Astrocyte (in vitro differentiated cells and primary cell): ENCODE results near the gene GPANK1.

Source experiments
- CTCF ChIP-seq: IDR thresholded peaks from 2 replicates; pipeline ENCODE4 v1.5.1; 2011; ENCODE audit warnings: low read depth, mild to moderate bottlenecking, inconsistent platforms, low read length, moderate library complexity; ENCODE audit not compliant: insufficient read depth
- EZH2 ChIP-seq: IDR thresholded peaks from 2 replicates; pipeline ENCODE4 v1.6.1; 2012; ENCODE audit warnings: mild to moderate bottlenecking, low read length, inconsistent platforms; ENCODE audit not compliant: insufficient read depth

GRCh38 chr6:31708224-31708623, 43.4 kb upstream of the GPANK1 start:
- no peak for TF ChIP-seq CTCF
- TF ChIP-seq EZH2 = no peak
